Measurements from ENCODE around the gene SIGLEC14.
"Not testable (repeated sequence)": the region's sequence is repeated elsewhere in the genome, so short reads cannot be mapped to it uniquely, and the experiment has no call there.

Gene SIGLEC14

GRCh38 chr19:51680474-51680873, 33.8 kb upstream of the SIGLEC14 start:
- Histone ChIP-seq H4K20me1 (ENCODE audit: insufficient read depth, low read length) (no peaks in the 10 kb centered on the region), H3K4me1 (ENCODE audit: insufficient read depth, low read length, severe bottlenecking) (no peaks in the 10 kb centered on the region), H3K36me3 (ENCODE audit: insufficient read depth, low read length) (no peaks in the 10 kb centered on the region; the same call in 1 of the 2 replicates), H3K4me3 (ENCODE audit: low read depth, low read length, poor library complexity, severe bottlenecking) (no peak overlapping the region), H3F3A (ENCODE audit: insufficient read depth, low read length) (no peaks in the 10 kb centered on the region), H3K27ac (ENCODE audit: low read depth, low read length, poor library complexity, severe bottlenecking) (no peak overlapping the region), H3K9me2 (ENCODE audit: low read depth, low read length) (no peaks in the 10 kb centered on the region), H3K27me3 (ENCODE audit: insufficient read depth, low read length) (no peaks in the 10 kb centered on the region), H3K79me2 (ENCODE audit: insufficient read depth, low read length) (no peaks in the 10 kb centered on the region), H3K9ac (ENCODE audit: low read length) (no peak overlapping the region), H3K9me3 (ENCODE audit: low read length) (no peaks in the 10 kb centered on the region), H3K4me2 (ENCODE audit: low read length) (no peak overlapping the region), H2AFZ (ENCODE audit: low read length) (no peak overlapping the region)
- no peak for TF ChIP-seq CTCF (IDR thresholded peaks at IDR 0.05; ENCODE audit: low read length)
- no peak for TF ChIP-seq EZH2 (IDR thresholded peaks at IDR 0.05; ENCODE audit: borderline replicate concordance, low read length)

- H3K4me2 ChIP-seq (ENCODE audit: low read length): no peak overlapping the region
- no peaks in the 10 kb centered on the region for H3K36me3 ChIP-seq (ENCODE audit: insufficient read depth, low read length)
These were observed 30.0 kb upstream of the SIGLEC14 start for GRCh38 chr19:51676566-51677083.

DNA sequence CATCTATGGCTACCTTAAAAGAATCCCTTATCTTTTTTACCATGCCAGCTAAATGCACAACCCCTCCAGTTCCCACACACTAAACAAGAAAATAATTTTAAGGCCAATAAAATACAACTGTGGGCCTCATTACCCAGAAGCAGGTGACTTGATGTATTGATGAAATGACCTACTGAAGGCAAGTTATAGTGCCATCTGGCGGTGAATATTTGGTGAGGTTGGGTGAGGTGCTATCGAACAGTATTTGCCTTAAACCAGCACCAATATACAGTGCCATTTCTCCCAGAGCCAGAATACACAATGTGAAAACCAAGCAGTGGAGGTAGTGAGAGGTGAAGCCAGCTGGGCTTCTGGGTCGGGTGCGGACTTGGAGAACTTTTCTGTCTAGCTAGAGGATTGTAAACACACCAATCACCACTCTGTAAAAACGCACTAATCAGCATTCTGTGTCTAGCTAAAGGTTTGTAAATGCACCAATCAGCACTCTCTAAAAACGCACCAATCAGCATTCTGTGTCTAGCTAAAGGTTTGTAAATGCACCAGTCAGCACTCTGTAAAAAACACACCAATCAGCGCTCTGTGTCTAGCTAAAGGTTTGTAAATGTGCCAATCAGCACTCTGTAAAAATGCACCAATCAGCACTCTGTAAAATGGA, 29.4 kb upstream of the SIGLEC14 start:
- not testable (repeated sequence) for H3K9me2 ChIP-seq (ENCODE audit: low read depth, low read length); H2AFZ ChIP-seq (ENCODE audit: low read length); H3K9ac ChIP-seq (ENCODE audit: low read length); H3F3A ChIP-seq (ENCODE audit: insufficient read depth, low read length); H3K4me1 ChIP-seq (ENCODE audit: insufficient read depth, low read length, severe bottlenecking); H3K27ac ChIP-seq (ENCODE audit: low read depth, low read length, poor library complexity, severe bottlenecking); H3K79me2 ChIP-seq (ENCODE audit: insufficient read depth, low read length); H3K4me3 ChIP-seq (ENCODE audit: low read depth, low read length, poor library complexity, severe bottlenecking); H4K20me1 ChIP-seq (ENCODE audit: insufficient read depth, low read length); H3K9me3 ChIP-seq (ENCODE audit: low read length); H3K4me2 ChIP-seq (ENCODE audit: low read length); H3K27me3 ChIP-seq (ENCODE audit: insufficient read depth, low read length); H3K36me3 ChIP-seq (ENCODE audit: insufficient read depth, low read length)
- TF ChIP-seq CTCF (IDR thresholded peaks at IDR 0.05; ENCODE audit: low read length): peak; percentile 55

More at GRCh38 chr19:51676566-51677083, 30.0 kb upstream of the SIGLEC14 start:
- Histone ChIP-seq H3K4me3 (ENCODE audit: low read depth, low read length, poor library complexity, severe bottlenecking) (no peak overlapping the region), H2AFZ (ENCODE audit: low read length) (no peak overlapping the region), H3F3A (ENCODE audit: insufficient read depth, low read length) (no peaks in the 10 kb centered on the region), H4K20me1 (ENCODE audit: insufficient read depth, low read length) (no peaks in the 10 kb centered on the region), H3K27me3 (ENCODE audit: insufficient read depth, low read length) (no peaks in the 10 kb centered on the region), H3K9me3 (ENCODE audit: low read length) (no peaks in the 10 kb centered on the region), H3K4me1 (ENCODE audit: insufficient read depth, low read length, severe bottlenecking) (no peaks in the 10 kb centered on the region), H3K79me2 (ENCODE audit: insufficient read depth, low read length) (no peaks in the 10 kb centered on the region), H3K27ac (ENCODE audit: low read depth, low read length, poor library complexity, severe bottlenecking) (no peak overlapping the region), H3K9me2 (ENCODE audit: low read depth, low read length) (no peaks in the 10 kb centered on the region), H3K9ac (ENCODE audit: low read length) (no peak overlapping the region)
- no peak for TF ChIP-seq CTCF (IDR thresholded peaks at IDR 0.05; ENCODE audit: low read length)
- TF ChIP-seq EZH2 (IDR thresholded peaks at IDR 0.05; ENCODE audit: borderline replicate concordance, low read length): no peak
